Adrenal gland (tissue), 5 donors: Measurements from ENCODE around the gene PLPPR4.

Experiments used
- POLR2A ChIP-seq, 2 donors: fragments of 450-650 bp; IDR thresholded peaks; one replicate each; pipeline ENCODE4 v1.6.1; 2017; ENCODE audit warnings: antibody characterized with exemption in 2 of 2, mild to moderate bottlenecking in 2 of 2, moderate library complexity in 1 of 2
- TF ChIP-seq, protein P1 (sequence below), 6 experiments: fragments of 450-650 bp in 4 of 6; fragments of 200-600 bp in 2 of 6; sonication (generic) in 1 of 6; IDR thresholded peaks; 1 replicate in 5 of 6; 2 replicates in 1 of 6; pipeline versions ENCODE4 v1.5.1 to v1.8.0; 2016 to 2021; ENCODE audit warnings: antibody characterized with exemption in 6 of 6, mild to moderate bottlenecking in 2 of 6, moderate library complexity in 1 of 6
- donor health status: DM: no; HTN: no; CAD: no.

DNA sequence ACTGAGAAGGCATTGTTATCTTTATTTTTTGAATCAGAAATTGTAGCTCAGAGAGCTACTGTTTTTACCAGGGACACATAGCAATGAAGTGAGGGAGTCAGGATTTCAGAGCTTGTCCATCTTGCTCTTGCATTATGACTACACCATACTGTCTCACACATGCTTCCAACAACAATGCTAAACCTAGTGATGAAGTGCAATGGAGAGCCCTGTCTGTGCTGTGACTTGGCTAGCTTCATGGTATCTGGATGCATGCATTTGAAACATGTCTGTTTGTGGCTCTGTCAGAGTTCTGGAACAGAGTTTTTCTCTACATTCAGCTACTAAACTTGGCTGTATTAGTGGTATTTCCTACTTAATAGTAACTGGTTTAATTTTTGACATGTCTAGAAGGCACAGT is 7.0 kb downstream of the PLPPR4 start:
- TF ChIP-seq, protein P1, sequence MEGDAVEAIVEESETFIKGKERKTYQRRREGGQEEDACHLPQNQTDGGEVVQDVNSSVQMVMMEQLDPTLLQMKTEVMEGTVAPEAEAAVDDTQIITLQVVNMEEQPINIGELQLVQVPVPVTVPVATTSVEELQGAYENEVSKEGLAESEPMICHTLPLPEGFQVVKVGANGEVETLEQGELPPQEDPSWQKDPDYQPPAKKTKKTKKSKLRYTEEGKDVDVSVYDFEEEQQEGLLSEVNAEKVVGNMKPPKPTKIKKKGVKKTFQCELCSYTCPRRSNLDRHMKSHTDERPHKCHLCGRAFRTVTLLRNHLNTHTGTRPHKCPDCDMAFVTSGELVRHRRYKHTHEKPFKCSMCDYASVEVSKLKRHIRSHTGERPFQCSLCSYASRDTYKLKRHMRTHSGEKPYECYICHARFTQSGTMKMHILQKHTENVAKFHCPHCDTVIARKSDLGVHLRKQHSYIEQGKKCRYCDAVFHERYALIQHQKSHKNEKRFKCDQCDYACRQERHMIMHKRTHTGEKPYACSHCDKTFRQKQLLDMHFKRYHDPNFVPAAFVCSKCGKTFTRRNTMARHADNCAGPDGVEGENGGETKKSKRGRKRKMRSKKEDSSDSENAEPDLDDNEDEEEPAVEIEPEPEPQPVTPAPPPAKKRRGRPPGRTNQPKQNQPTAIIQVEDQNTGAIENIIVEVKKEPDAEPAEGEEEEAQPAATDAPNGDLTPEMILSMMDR (IDR thresholded peaks at IDR 0.05): no peak
- TF ChIP-seq POLR2A (IDR thresholded peaks at IDR 0.05): no peak
